Lower leg skin (tissue), 4 donors: ENCODE data around the gene PDE9A. TPM values are rescaled to one million over a fixed set of nuclear protein-coding genes. Genes with fewer than 3 reads are reported as not detected.
A peak's percentile ranks its signal among the peaks of the same experiment; 100 is the strongest.

ENCODE experiments used
- DNase-seq, 2 donors: peaks; one replicate each; pipeline ENCODE4 v3.0.0-alpha.2; 2019; ENCODE audit warnings: low spot score in 2 of 2
- H3K4me3 ChIP-seq: fragments of 200-600 bp; sonication (generic); 2 replicates; pipeline ENCODE4 v1.5.1; 2017; ENCODE audit warnings: mild to moderate bottlenecking, low read depth; ENCODE audit not compliant: poor library complexity, severe bottlenecking
- CTCF ChIP-seq, 3 donors: fragments of 450-650 bp; IDR thresholded peaks; one replicate each; pipeline ENCODE4 v1.5.1; 2016; ENCODE audit warnings: antibody characterized with exemption in 3 of 3, mild to moderate bottlenecking in 3 of 3, moderate library complexity in 2 of 3
- POLR2A ChIP-seq, 2 donors: fragments of 450-650 bp; IDR thresholded peaks; one replicate each; pipeline ENCODE4 v1.6.1; 2016 to 2017; ENCODE audit warnings: antibody characterized with exemption in 2 of 2, mild to moderate bottlenecking in 1 of 2, moderate library complexity in 1 of 2
- WGBS, 2 donors: methylation state at CpG; one replicate each; pipeline ENCODE4 v1.1.5; 2018; 5-methylcytosine and 5-hydroxymethylcytosine counted together
- intact Hi-C: fragments of 100-400 bp; cut with DNase I; formaldehyde crosslinking; loops from one replicate; pipeline ENCODE4 v1.15.0; 2023; ENCODE audit warnings: low total_unique reads
- total RNA-seq, 4 donors: library from RNA; depleted of rRNA; stranded (reverse); fragments of >200 nt; gene quantifications; one replicate each; pipeline ENCODE4 v1.1.0, GENCODE V29; 2016

Gene PDE9A
- total RNA-seq, 4 donors from 2014 or later: 2.1 to 16.3 (median 9.0) TPM

GRCh38 chr21:42721341-42721824, 68.0 kb downstream of the PDE9A start:
- no peak overlapping the region for H3K4me3 ChIP-seq
- TF ChIP-seq CTCF (IDR thresholded peaks at IDR 0.05) (no peak), POLR2A (IDR thresholded peaks at IDR 0.05) (no peak)
- intact Hi-C loops: no loop called here
- WGBS, 2 donors: 34 to 38% methylated on average over 6 of the region's 6 CpGs
- DNase-seq: peak in 1 of 2 donors; percentile 72

DNA sequence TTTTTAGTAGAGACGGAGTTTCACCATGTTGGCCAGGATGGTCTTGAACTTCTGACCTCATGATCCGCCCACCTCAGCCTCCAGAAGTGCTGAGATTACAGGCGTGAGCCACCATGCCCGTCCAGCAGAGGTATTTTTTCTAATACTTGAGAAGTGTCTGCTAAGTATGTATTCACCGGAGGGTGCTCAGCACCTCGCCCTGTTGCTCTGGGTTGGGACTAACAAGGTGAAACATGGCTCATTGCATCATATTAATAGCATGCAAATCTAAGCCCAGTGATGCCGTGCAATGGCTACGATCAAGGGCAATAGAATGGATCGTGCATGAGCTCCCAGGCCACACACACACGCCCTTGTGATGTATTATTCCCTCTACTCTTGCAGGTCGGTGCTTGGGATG, 68.7 kb downstream of the PDE9A start:
- TF ChIP-seq POLR2A (IDR thresholded peaks at IDR 0.05) (no peak), CTCF (IDR thresholded peaks at IDR 0.05) (no peak)
- DNase-seq: peak in 1 of 2 donors; percentile 76
- no peak overlapping the region for H3K4me3 ChIP-seq
- intact Hi-C loops: no loop called here
- WGBS, 2 donors: 84 to 92% methylated on average over 11 of the region's 11 CpGs

- TF ChIP-seq POLR2A (IDR thresholded peaks at IDR 0.05) (no peak), CTCF (IDR thresholded peaks at IDR 0.05) (no peak)
- intact Hi-C loops: no loop called here
- 70 to 85% methylated on average over 9 to 10 of the region's 10 CpGs for whole genome bisulfite sequencing, 2 donors
- DNase-seq: peak in 1 of 2 donors; percentile 72
- H3K4me3 ChIP-seq: no peak overlapping the region
These were observed 69.5 kb downstream of the PDE9A start for GRCh38 chr21:42722808-42723473.

- peak in 1 of 2 donors; percentile 81 for DNase-seq
- TF ChIP-seq CTCF (IDR thresholded peaks at IDR 0.05) (no peak), POLR2A (IDR thresholded peaks at IDR 0.05) (no peak)
- WGBS, 2 donors: 74 to 77% methylated on average over 12 of the region's 12 CpGs
- no peak overlapping the region for H3K4me3 ChIP-seq
- intact Hi-C loops: no loop called here
These were observed 71.0 kb downstream of the PDE9A start for GRCh38 chr21:42724226-42724920.

DNA sequence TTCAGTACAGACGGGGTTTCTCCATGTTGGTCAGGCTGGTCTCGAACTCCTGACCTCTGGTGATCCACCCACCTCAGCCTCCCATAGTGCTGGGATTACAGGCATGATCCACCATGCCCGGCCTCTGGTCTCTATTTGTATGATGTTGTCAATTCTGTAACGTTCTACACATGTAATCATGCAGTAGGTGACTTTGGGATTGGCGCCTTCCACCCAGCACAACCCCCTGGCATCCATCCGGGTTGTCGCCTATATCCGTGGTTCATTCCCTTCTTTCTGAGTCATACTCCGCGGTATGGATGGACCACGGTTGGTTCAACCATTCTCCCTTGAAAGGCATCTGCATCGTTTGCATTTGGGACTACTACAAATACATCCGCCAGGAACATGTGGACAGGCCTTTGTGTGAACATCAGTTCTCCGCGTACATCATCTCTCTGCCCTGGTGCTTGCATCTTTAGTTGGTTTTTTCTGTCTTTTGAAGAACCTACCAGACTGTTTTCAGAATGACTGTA, 72.1 kb downstream of the PDE9A start:
- TF ChIP-seq CTCF (IDR thresholded peaks at IDR 0.05) (no peak), POLR2A (IDR thresholded peaks at IDR 0.05) (no peak)
- WGBS, 2 donors: 91 to 92% methylated on average over 15 of the region's 15 CpGs
- peak in 1 of 2 donors; percentile 72 for DNase-seq
- intact Hi-C loops: no loop called here
- H3K4me3 ChIP-seq: no peak overlapping the region
